ENCODE results near the gene HSD17B10.

GRCh38 chrX:53481093-53481492 is 46.9 kb upstream of the HSD17B10 start:
- TF ChIP-seq, protein P1, sequence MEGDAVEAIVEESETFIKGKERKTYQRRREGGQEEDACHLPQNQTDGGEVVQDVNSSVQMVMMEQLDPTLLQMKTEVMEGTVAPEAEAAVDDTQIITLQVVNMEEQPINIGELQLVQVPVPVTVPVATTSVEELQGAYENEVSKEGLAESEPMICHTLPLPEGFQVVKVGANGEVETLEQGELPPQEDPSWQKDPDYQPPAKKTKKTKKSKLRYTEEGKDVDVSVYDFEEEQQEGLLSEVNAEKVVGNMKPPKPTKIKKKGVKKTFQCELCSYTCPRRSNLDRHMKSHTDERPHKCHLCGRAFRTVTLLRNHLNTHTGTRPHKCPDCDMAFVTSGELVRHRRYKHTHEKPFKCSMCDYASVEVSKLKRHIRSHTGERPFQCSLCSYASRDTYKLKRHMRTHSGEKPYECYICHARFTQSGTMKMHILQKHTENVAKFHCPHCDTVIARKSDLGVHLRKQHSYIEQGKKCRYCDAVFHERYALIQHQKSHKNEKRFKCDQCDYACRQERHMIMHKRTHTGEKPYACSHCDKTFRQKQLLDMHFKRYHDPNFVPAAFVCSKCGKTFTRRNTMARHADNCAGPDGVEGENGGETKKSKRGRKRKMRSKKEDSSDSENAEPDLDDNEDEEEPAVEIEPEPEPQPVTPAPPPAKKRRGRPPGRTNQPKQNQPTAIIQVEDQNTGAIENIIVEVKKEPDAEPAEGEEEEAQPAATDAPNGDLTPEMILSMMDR (conservative IDR thresholded peaks at IDR 0.05; ENCODE audit: low read depth in 2 of 2) = peak; percentile 55 to 56
- TF ChIP-seq EZH2phosphoT487 (IDR thresholded peaks at IDR 0.05; ENCODE audit: unreplicated experiment) (no peak), JUNB (IDR thresholded peaks at IDR 0.05; ENCODE audit: unreplicated experiment) (no peak), EZH2 (IDR thresholded peaks at IDR 0.05; ENCODE audit: low read depth, unreplicated experiment) (no peak), CREB1 (CRISPR knock-in tag; IDR thresholded peaks at IDR 0.05; ENCODE audit: low read depth) (no peak), POLR2AphosphoS5 (IDR thresholded peaks at IDR 0.05; ENCODE audit: low read depth) (no peak), ETS1 (IDR thresholded peaks at IDR 0.05) (no peak), STAT1 (IDR thresholded peaks at IDR 0.05; ENCODE audit: unreplicated experiment) (no peak), NANOG (IDR thresholded peaks at IDR 0.05; ENCODE audit: borderline replicate concordance) (no peak), ZNF462 (CRISPR knock-in tag; IDR thresholded peaks at IDR 0.05) (no peak), ZNF331 (CRISPR knock-in tag; IDR thresholded peaks at IDR 0.05; ENCODE audit: low read depth) (no peak)
- TF ChIP-seq, protein P2, sequence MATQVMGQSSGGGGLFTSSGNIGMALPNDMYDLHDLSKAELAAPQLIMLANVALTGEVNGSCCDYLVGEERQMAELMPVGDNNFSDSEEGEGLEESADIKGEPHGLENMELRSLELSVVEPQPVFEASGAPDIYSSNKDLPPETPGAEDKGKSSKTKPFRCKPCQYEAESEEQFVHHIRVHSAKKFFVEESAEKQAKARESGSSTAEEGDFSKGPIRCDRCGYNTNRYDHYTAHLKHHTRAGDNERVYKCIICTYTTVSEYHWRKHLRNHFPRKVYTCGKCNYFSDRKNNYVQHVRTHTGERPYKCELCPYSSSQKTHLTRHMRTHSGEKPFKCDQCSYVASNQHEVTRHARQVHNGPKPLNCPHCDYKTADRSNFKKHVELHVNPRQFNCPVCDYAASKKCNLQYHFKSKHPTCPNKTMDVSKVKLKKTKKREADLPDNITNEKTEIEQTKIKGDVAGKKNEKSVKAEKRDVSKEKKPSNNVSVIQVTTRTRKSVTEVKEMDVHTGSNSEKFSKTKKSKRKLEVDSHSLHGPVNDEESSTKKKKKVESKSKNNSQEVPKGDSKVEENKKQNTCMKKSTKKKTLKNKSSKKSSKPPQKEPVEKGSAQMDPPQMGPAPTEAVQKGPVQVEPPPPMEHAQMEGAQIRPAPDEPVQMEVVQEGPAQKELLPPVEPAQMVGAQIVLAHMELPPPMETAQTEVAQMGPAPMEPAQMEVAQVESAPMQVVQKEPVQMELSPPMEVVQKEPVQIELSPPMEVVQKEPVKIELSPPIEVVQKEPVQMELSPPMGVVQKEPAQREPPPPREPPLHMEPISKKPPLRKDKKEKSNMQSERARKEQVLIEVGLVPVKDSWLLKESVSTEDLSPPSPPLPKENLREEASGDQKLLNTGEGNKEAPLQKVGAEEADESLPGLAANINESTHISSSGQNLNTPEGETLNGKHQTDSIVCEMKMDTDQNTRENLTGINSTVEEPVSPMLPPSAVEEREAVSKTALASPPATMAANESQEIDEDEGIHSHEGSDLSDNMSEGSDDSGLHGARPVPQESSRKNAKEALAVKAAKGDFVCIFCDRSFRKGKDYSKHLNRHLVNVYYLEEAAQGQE (IDR thresholded peaks at IDR 0.05; ENCODE audit: unreplicated experiment) = no peak

Measured in GM23338 (cell line).